HepG2 (cell line): ENCODE measurements around the gene CMTM8. TPM values are rescaled to one million over a fixed set of nuclear protein-coding genes. Genes with fewer than 3 reads are reported as not detected.

Experiments used
- ATAC-seq: fragments of 200-7000 bp; cut with Tn5 transposase; 3 replicates; pipeline ENCODE4 v1.9.1; 2020; ENCODE audit warnings: mild to moderate bottlenecking, moderate library complexity
- BruUV-seq: library from RNA; stranded (reverse); fragments of 400-500 nt; replicated peaks from 2 replicates; lab custom pipeline; 2021; lab: Mats Ljungman, UMichigan
- CTCF ChIA-PET: fragments of 300-600 bp; formaldehyde crosslinking; extraction: SDS; loops from one replicate; lab custom pipeline; 2021; ENCODE audit warnings: low total read pairs, inconsistent platforms, low intra/inter-chr PET ratio; lab: Yijun Ruan, JAX
- POLR2A ChIA-PET: fragments of 350-600 bp; sonication (Branson Sonifier 250); formaldehyde crosslinking; loops from one replicate; lab custom pipeline; 2020; ENCODE audit warnings: antibody characterized with exemption, inconsistent platforms; lab: Yijun Ruan, JAX
- DNase-seq: peaks from one replicate; pipeline ENCODE4 v3.0.0-alpha.2; 2015; ENCODE audit warnings: low spot score
- FAIRE-seq: peaks from 3 replicates; lab custom pipeline; 2011; peaks lifted over from hg19 to GRCh38; lab: Jason Lieb, UNC
- H2AFZ ChIP-seq: one replicate; pipeline ENCODE4 v1.6.1; 2011; ENCODE audit warnings: low read length, inconsistent platforms
- H3K27ac ChIP-seq: fragments of 300-600 bp; 3 replicates; pipeline ENCODE4 v1.8.0; 2011; ENCODE audit warnings: mixed run types, mild to moderate bottlenecking, mixed read lengths, low read length, inconsistent platforms; ENCODE audit not compliant: insufficient read depth; ENCODE audit errors: extremely low read length
- H3K27me3 ChIP-seq, 2 experiments: fragments of 200-600 bp in 1 of 2; 2 replicates in 1 of 2; 3 replicates in 1 of 2; pipeline versions ENCODE4 v1.6.0 to v1.8.0; 2011; ENCODE audit warnings: low read length in 2 of 2, mild to moderate bottlenecking in 2 of 2, moderate library complexity in 2 of 2, inconsistent platforms in 1 of 2; ENCODE audit not compliant: insufficient read depth in 2 of 2, control insufficient read depth in 1 of 2
- H3K36me3 ChIP-seq, 2 experiments: fragments of 200-600 bp in 1 of 2; replicated peaks in 1 of 2; 2 replicates in 1 of 2; 3 replicates in 1 of 2; pipeline versions ENCODE4 v1.5.1 to v1.8.0; 2011; ENCODE audit warnings: low read length in 2 of 2, inconsistent platforms in 1 of 2; ENCODE audit not compliant: insufficient read depth in 2 of 2, control insufficient read depth in 1 of 2
- H3K4me1 ChIP-seq: 2 replicates; pipeline ENCODE4 v1.5.1; 2012; ENCODE audit warnings: low read length, inconsistent platforms; ENCODE audit not compliant: insufficient read depth
- H3K4me2 ChIP-seq: 2 replicates; pipeline ENCODE4 v1.6.0; 2011; ENCODE audit warnings: low read depth, low read length, inconsistent platforms
- H3K4me3 ChIP-seq, 3 experiments: fragments of 200-600 bp in 1 of 3; sonication (generic), shearing (Covaris generic) in 1 of 3; replicated peaks in 1 of 3; 2 replicates each; pipeline ENCODE4 v1.5.1; 2011 to 2016; ENCODE audit warnings: low read length in 3 of 3, inconsistent platforms in 2 of 3, low read depth in 2 of 3, mild to moderate bottlenecking in 2 of 3, control low read depth in 1 of 3, mixed read lengths in 1 of 3; ENCODE audit not compliant: insufficient read depth in 1 of 3
- H3K79me2 ChIP-seq: one replicate; pipeline ENCODE4 v1.6.1; 2011; ENCODE audit warnings: low read length, inconsistent platforms; ENCODE audit not compliant: insufficient read depth
- H3K9ac ChIP-seq: 2 replicates; pipeline ENCODE4 v1.6.0; 2011; ENCODE audit warnings: mild to moderate bottlenecking, low read depth, low read length, inconsistent platforms; ENCODE audit not compliant: insufficient read depth
- H3K9me3 ChIP-seq: 2 replicates; pipeline ENCODE4 v1.5.1; 2012; ENCODE audit warnings: mild to moderate bottlenecking, low read length
- H4K20me1 ChIP-seq: 2 replicates; pipeline ENCODE4 v1.6.0; 2011; ENCODE audit warnings: inconsistent platforms, mild to moderate bottlenecking, low read length, moderate library complexity; ENCODE audit not compliant: insufficient read depth
- CENPT ChIP-seq: sonication (generic); formaldehyde crosslinking; IDR thresholded peaks from 2 replicates; pipeline ENCODE4 v1.8.0; 2022; ENCODE audit warnings: low read depth, mild to moderate bottlenecking, moderate library complexity, missing genetic modification reagents
- FOSL2 ChIP-seq: sonication (generic); formaldehyde crosslinking; IDR thresholded peaks from 2 replicates; pipeline ENCODE4 v1.4.0; 2020; ENCODE audit warnings: missing genetic modification reagents
- GTF2F1 ChIP-seq: fragments of 150-350 bp; IDR thresholded peaks from 2 replicates; pipeline ENCODE4 v1.6.1; 2014; ENCODE audit warnings: low read length
- HDAC1 ChIP-seq: sonication (generic); formaldehyde crosslinking; IDR thresholded peaks from 2 replicates; pipeline ENCODE4 v1.5.1; 2020; ENCODE audit warnings: mild to moderate bottlenecking, missing genetic modification reagents
- MAFF ChIP-seq: IDR thresholded peaks from 2 replicates; pipeline ENCODE4 v1.6.1; 2011; ENCODE audit warnings: low read depth, low read length, improper control_type of control experiment
- MAFK ChIP-seq, 2 experiments: IDR thresholded peaks in 1 of 2; conservative IDR thresholded peaks in 1 of 2; 2 replicates each; pipeline ENCODE4 v1.6.1; 2011; ENCODE audit warnings: improper control_type of control experiment in 2 of 2, low read length in 2 of 2
- SIX1 ChIP-seq: sonication (generic); formaldehyde crosslinking; IDR thresholded peaks from 2 replicates; pipeline ENCODE4 v1.4.0; 2020; ENCODE audit warnings: missing genetic modification reagents, borderline replicate concordance
- SP1 ChIP-seq, 2 experiments: fragments of 450-650 bp in 1 of 2; sonication (generic) in 1 of 2; formaldehyde crosslinking in 1 of 2; IDR thresholded peaks; 2 replicates each; pipeline versions ENCODE4 v1.4.0 to v1.6.1; 2016 to 2020; ENCODE audit warnings: missing genetic modification reagents in 1 of 2
- ZNF629 ChIP-seq: sonication (generic); formaldehyde crosslinking; conservative IDR thresholded peaks from 2 replicates; pipeline ENCODE4 v1.5.0; 2020; ENCODE audit warnings: missing genetic modification reagents
- WGBS: methylation state at CpG from one replicate; pipeline ENCODE4 v1.1.6; 2017; ENCODE audit warnings: low lambda C conversion rate; 5-methylcytosine and 5-hydroxymethylcytosine counted together
- in situ Hi-C: cut with HindIII; loops from 2 replicates; pipeline ENCODE4 v1.10.0; 2017; ENCODE audit warnings: low pct_unique_long_range_greater_than_20kb; ENCODE audit not compliant: extremely low pct_ligation_motif_present
- intact Hi-C: fragments of 100-400 bp; cut with micrococcal nuclease; formaldehyde crosslinking; loops from one replicate; pipeline ENCODE4 v1.10.0; 2022; ENCODE audit not compliant: unreplicated experiment
- polyA plus RNA-seq, 8 experiments: library from polyadenylated mRNA; depleted of rRNA in 3 of 8; stranded (reverse) in 7 of 8; unstranded in 1 of 8; fragments of >200 nt; fragmentation: Illumina TruSeq in 4 of 8; extraction: Trizol in 4 of 8; gene quantifications; 2 replicates each; pipeline versions ENCODE4 v1.2.1 to v1.2.3, GENCODE V29; 2011 to 2016; ENCODE audit warnings: low read depth in 4 of 8, missing spikeins in 1 of 8, mixed read lengths in 1 of 8; ENCODE audit not compliant: insufficient read depth in 1 of 8
- total RNA-seq, 5 experiments: library from RNA; depleted of rRNA; stranded (reverse); fragments of >200 nt; fragmentation: Illumina TruSeq; extraction: Trizol; gene quantifications; 2 replicates each; pipeline ENCODE4 v1.2.3, GENCODE V29; 2016; ENCODE audit warnings: low read depth in 1 of 5

Gene CMTM8
- total and polyA plus RNA-seq, 2 of the 13 experiments (the other 11 are each of a cell fraction or from before 2014, with no cell fraction given): 8.9 to 15.8 TPM

- no peak overlapping the region for H3K4me3 ChIP-seq
- H2AFZ ChIP-seq: no peak overlapping the region
- POLR2A ChIA-PET: no interaction called here
- ATAC-seq: no peak
- H3K36me3 ChIP-seq: no peaks in the 10 kb centered on the region
- CTCF ChIA-PET: no interaction called here
- BruUV-seq: no TSS peak
- no peaks in the 10 kb centered on the region for H3K9me3 ChIP-seq
- H3K27ac ChIP-seq: no peak overlapping the region
- H3K79me2 ChIP-seq: peaks cover 2% of the 10 kb centered on the region
- peaks cover 40% of the 10 kb centered on the region for H3K4me1 ChIP-seq
- no peak overlapping the region for H3K9ac ChIP-seq
- no peaks in the 10 kb centered on the region for H3K27me3 ChIP-seq
- in situ Hi-C loops: loop anchor here (5.0 kb wide), 2 partner anchors 39 to 159 kb away; no protein-coding TSS in a partner anchor
- no peak for DNase-seq
- H3K4me2 ChIP-seq: no peak overlapping the region
- no peaks in the 10 kb centered on the region for H4K20me1 ChIP-seq
- TF ChIP-seq GTF2F1 (no peak), HDAC1 (CRISPR knock-in tag) (no peak), ZNF629 (CRISPR knock-in tag) (no peak), SP1 (IDR thresholded peaks at IDR 0.05) (no peak), SP1 (CRISPR knock-in tag; IDR thresholded peaks at IDR 0.05) (no peak), SIX1 (CRISPR knock-in tag) (no peak), CENPT (CRISPR knock-in tag) (no peak)
- TF ChIP-seq, all 625 proteins: peak for 0
- intact Hi-C loops: no loop called here
- FAIRE-seq: no peak
- WGBS: 90% methylated on average over 2 of the region's 2 CpGs
Measured at GRCh38 chr3:32336113-32336498, 97.6 kb downstream of the CMTM8 start.

DNA sequence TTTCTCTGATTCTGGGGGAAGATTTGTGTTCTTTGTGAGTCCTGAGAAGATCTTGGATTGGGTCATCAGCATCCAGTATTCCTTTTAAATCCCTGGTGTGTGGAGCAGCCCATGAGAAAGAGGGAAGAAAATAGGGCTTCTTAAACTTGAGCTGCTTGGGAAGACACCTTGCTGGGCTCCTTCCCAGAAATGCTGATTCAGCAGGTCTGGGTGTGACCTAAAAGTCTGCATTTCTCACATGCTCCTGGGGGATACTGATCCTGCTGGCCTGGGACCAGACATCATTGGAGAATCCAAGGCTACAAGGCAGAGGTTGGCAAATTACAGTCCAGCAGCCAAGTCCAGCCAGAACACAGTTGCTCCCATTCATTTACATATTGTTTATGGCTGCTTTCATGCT is 99.0 kb downstream of the CMTM8 start:
- in situ Hi-C loops (loop anchor here (5.0 kb wide), 2 partner anchors 40 to 160 kb away; no protein-coding TSS in a partner anchor), intact Hi-C loops (no loop called here)
- no peak for DNase-seq
- Histone ChIP-seq H3K27me3 (no peaks in the 10 kb centered on the region), H3K4me1 (peaks cover 40% of the 10 kb centered on the region), H3K79me2 (peaks cover 2% of the 10 kb centered on the region), H3K9me3 (no peaks in the 10 kb centered on the region), H3K36me3 (no peaks in the 10 kb centered on the region), H3K9ac (no peak overlapping the region), H3K27ac (no peak overlapping the region), H2AFZ (no peak overlapping the region), H4K20me1 (no peaks in the 10 kb centered on the region), H3K4me2 (no peak overlapping the region), H3K4me3 (no peak overlapping the region)
- ChIA-PET POLR2A (no interaction called here), CTCF (no interaction called here)
- FAIRE-seq: no peak
- no peak for TF ChIP-seq FOSL2 (CRISPR knock-in tag)
- TF ChIP-seq MAFF: peak; percentile 98
- peak; percentile 98 to 99 for TF ChIP-seq MAFK (conservative IDR thresholded peaks at IDR 0.05 in 1 of 2, IDR thresholded peaks at IDR 0.05 in 1 of 2; ENCODE audit: low read length in 2 of 2)
- ATAC-seq: no peak
- no TSS peak for BruUV-seq
